Stimulated activated CD4-positive, alpha-beta T cell treated with anti-CD3 and anti-CD28 coated beads, TNF-alpha, amount 100 ng/mL, for 24 hours (primary cell): ENCODE results near the gene HHEX.
"Not testable (repeated sequence)": the region's sequence is repeated elsewhere in the genome, so short reads cannot be mapped to it uniquely, and the experiment has no call there.

ENCODE experiments used
- DNase-seq, 3 experiments: peaks; one replicate each; pipeline ENCODE4 v3.0.0-alpha.2; 2020; ENCODE audit warnings: low read depth in 3 of 3

The HHEX gene

DNA sequence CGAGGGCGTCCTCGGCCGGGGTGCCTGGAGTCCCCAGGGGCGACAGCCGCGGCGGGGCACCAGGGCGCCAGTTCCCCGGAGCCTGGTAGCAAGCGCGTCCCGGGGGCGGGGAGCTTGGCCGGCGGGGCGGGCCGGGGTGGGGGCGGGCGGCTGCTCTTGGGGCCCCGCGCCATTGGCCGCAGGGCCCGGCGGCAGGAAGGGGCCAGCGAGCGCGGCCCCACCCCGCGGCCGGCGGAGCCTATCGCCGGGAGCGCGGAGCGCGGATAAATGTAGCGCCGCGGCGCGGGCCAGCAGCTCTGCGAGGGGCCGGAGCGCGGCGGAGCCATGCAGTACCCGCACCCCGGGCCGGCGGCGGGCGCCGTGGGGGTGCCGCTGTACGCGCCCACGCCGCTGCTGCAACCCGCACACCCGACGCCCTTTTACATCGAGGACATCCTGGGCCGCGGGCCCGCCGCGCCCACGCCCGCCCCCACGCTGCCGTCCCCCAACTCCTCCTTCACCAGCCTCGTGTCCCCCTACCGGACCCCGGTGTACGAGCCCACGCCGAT is at the start of gene HHEX:
Gene HHEX, plus strand, starts transcription at position 293 of the 548 bp plus-strand sequence. Its CDS starts 32 bp downstream, at position 325.
- DNase-seq, result no peak

DNA sequence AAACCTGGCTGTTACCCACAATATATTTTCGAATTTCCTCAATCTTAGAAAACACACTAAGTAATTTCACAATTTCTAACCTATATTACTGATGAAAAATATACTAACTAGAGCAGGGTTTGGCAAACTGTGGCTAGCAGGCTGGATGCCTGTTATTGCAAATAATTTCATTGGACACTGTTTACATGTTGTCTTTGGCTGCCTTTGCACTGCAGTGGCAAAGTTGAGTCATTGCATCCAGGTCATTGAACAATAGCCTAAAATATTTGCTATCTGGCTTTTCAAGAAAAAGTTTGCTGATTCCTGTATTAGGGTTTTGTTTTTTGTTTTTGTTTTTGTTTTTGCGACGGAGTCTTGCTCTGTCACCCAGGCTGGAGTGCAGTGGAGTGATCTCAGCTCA is 49.6 kb upstream of the HHEX start:
- no peak for DNase-seq

DNA sequence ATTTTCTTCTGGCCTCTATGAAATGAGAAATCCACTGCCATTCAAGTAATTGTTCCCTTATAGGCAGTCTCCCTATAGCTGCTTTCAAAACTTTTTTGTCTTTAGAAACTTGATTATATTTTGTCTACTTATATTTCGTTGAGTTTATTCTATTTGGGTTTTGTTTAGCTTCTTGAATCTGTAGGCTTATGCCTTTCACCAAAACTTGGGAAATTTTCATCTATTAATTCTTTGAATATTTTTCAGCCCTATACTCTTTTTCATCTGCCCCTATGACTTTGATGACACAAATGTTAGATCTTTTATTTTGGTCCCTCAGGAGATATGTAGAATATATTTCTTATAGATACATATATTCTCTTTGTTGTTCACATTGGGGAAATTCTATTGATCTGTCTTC is 48.3 kb upstream of the HHEX start:
- DNase-seq, result no peak

DNA sequence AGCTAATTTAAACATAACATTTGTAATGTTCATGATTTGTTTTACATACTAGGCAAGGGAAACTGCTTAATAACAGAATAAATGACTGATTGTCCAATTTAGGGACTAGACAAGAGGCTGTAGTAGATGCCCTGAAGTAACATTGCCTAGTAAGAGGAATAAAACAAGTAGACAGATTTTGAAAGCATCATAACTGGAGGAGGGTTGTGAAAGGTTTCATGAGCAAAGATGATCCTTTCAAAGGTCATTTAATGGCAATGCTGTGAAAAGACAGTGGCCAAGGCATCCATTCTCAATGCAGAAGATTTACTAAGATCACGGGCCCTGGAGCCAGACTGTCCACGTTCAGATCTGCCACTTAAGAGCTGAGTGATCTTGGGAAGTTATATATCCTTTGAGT is 44.8 kb upstream of the HHEX start:
- DNase-seq, result no peak

DNA sequence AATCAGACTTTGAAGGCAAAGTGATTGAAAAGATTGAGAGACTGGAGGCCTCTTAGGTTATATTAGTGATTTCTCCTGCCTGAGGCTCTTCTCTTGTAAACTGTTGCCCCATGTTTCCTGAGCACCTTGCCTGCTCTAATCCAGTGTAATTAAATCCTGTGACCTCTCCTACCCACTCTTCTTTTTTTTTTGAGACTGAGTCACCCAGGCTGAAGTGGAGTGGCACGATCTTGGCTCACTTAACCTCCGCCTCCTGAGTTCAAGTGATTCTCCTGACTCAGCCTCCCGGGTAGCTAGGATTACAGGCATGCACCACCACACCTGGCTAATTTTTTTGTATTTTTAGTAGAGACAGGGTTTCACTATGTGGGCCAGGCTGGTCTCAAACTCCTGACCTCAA is 38.9 kb upstream of the HHEX start:
- not testable (repeated sequence) for DNase-seq

DNA sequence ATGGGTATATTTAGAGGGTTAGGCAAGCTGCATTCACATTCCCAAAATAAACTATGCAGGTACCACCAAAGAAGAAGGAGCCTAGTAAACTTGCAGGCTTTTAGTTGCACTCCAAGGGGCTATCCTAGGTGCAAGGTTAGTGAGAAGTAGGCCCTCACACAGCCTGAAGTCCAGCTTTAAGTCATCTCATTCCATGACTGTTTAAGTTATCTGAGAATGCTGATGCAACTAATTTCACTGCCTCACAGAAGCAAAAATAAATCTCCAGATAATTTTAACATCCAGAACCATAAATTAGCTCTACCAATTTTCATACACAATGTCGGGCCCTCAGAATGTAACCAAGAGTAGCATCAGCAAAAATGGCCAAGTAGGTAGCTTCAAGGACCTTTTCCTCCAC is 34.3 kb upstream of the HHEX start:
- no peak for DNase-seq

DNA sequence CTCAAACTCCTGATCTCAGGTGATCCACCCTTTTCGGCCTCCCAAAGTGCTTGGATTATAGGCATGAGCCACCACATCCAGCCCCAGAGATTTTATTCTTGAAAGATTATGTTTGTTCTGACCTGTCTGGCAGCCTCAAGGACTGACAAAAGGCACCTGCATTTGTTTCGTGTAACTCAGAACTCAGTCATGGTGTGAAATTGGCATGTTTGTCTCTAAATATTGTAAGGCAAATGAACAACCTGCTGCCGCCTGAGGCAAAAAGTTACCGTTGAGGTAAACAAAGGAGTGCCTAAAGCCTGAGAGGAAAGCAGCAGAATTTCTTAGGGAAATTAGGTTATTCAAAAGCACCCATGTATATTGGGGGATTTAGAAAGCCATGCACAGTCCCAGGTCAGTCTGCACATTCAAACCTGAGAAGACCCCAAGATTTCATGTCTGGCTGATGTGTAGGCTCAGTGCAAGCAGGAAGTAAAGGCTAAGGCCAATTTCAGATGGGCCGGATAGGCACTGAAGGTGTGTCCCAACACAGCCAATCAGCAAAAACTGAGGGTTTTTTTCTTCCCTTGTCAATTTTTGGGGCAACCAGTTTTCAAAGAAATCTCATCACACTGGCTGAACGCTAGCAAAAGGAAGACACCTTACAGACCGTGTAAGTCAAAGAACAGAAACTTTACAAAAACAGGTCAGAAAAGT is 33.3 kb upstream of the HHEX start:
- DNase-seq, result no peak

DNA sequence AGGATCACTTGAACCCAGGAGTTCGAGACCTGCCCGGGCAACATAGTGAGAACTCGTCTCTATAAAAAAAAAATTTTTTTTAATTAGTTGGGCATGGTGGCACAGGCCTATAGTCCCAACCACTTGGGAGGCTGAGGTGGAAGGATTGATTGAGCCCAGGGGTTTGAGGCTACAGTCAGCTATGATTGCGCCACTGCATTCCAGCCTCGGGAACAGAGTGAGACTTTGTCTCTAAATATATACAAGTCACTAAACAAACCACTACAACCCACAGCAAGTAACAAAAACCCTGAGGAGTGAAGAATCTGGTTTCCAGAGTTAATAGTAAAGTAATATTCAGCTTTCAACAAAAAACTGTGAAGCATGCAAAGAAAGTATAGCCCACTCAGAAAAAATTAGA is 32.7 kb upstream of the HHEX start:
- no peak for DNase-seq

DNA sequence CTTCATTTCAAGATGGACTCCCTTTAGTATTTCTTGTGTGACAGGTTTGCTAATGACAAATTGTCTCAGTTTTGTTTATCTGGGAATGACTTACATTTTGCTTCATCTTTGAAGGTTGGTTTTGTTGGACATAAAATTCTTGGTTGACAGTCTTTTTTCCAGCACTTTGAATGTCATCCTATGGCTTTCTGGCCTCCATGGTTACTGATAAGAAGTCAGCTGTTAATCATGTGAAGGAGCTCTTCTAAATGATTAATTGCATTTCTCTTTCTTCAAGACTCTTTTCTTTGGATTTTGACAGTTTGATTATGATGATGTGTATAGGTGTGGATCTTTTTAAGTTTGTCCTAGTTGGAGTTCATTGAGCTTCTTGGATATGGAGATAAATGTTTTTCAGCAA is 26.9 kb upstream of the HHEX start:
- no peak for DNase-seq

DNA sequence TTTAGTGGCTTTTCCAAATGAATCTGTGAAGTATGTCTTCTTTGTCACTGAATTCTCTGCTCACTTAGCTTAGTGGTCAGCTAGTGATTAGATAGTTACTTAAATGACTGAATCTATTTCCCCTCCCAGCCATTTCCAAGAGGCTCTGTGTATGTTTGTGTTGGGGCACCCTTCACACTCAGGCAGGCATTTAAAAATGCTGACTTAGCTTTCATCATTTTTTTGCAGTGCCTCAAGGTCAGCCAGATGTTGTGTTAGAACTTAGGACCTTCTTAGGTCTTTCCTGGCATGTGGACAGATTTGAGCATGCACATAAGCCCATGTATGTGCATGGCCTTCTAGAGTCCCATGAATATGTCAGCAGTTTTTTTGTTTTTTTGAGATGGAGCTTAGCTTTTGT is 25.4 kb upstream of the HHEX start:
- DNase-seq, result no peak

DNA sequence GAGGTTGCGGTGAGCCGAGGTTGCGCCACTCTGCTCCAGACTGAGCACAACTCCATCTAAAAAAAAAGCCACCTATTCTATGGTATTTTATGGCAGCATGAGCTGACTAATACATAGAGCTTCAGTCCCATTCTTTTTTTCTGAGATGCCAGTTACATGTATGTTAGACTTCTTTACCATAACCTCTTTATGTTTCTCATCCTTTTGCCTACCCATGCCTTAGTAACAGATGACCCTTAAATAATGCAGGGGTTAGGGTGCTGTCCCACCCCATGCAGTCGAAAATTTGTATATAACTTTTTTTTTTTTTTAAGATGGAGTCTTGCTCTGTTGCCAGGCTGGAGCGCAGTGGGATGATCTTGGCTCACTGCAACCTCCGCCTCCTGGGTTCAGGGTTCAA is 22.7 kb upstream of the HHEX start:
- DNase-seq, result no peak

DNA sequence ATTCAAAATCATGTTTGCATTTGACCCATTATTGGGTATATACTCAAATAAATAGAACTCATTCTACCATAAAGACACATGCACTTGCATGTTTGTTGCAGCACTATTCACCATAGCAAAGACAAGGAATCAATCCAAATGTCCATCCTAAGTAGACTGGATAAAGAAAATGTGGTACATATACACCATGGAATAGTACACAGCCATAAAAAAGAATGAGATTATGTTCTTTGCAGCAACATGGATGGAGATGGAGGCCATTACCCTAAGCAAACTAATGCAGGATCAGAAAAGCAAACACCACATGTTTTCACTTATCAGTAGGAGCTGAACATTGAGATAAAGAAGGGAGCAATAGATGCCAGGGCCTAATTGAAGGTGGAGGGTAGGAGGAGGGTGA is 12.0 kb upstream of the HHEX start:
- DNase-seq, result no peak

DNA sequence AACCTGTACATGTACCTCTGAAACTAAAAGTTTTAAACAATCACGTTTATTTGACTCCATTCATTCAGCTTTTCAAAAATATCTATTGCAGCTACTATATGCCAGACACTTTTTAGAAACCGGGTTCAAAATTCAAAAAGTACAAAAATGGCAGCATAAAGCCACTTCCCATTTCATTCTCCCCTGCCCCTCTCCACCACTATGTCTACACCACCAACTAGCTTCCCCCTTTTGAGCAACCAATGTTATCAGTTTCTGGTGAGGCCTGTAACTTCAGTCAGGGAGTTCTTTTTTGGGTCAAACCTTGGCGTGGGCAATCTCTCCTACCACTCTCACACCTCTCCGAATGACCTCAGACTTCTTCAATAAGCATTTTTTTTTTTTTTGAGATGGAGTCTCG is 11.5 kb upstream of the HHEX start:
- no peak for DNase-seq

DNA sequence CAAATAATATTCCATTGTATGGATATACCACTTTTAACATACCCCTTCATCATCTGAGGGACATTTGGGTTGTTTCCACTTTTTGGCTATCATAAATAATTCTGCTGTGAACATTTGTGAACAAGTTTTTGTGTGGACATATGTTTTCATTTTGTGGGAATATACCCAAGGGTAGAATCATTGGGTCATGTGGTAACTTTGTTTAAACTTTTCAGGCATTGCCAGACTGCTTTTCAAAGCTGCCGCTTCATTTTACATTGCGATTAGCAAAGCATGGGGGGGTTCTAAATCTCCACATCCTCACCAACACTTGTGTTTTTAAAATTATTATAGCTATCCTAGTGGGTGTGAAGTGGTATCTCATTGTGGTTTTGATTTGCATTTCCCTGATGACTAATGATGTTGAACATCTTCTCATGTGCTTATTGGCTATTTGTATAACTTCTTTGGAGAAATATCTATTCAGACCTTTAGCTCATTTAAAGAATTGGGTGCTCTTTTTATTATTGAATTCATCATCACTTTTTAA is 8.4 kb upstream of the HHEX start:
- no peak for DNase-seq

DNA sequence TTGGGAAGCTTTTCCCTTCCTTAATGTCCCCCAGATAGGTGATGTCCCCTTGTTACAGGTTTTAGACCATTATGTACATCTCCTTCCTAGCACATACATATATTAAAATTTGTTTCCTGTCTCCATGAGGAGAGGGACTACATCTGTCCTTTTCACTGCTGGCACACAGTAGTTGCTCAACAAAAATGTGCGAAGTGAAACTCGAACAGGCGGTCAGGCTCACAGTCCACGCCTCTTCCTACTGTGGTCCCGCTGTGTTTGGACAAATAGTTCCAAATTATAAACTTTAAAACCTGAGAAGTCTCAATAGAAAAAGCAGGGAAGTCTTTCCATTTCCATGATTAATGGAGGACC is 1.2 kb upstream of the HHEX start:
- DNase-seq, result no peak

DNA sequence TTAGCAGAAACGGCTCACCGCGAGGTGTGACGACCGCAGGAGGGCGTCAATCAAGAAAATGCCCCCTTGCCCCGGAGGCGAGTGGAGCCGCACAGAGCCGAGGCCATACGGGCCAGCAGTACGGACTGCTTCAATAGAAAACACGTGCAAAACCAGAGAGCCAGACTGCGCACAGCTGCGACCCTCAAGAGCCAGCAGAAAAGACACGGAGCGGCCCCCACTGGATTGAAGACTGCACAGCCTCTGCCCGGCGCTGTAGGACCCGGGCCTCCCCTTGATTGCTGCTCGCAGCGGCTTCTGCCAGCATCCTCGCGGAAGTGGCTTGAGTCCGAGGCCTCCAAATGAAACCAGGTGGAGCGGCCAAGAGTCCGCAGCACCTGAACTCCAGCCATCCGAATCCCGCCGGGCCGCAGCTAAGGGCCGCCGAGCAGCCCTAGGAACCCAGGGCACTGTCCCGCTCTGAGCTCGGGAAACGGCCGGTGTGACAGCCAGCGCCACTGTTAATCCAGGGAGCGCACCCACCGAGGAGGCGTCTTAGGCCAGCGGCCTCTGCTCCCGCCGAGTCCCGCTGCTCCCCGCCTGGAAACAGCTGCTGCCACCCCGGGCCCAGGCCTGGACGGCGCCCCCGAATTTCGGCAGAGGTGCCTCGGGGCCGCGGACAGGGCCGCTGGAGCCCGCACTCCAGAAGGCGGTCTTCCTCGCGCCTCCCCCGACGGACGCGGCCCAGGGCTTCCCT is 660 bp upstream of the HHEX start:
- no peak for DNase-seq

DNA sequence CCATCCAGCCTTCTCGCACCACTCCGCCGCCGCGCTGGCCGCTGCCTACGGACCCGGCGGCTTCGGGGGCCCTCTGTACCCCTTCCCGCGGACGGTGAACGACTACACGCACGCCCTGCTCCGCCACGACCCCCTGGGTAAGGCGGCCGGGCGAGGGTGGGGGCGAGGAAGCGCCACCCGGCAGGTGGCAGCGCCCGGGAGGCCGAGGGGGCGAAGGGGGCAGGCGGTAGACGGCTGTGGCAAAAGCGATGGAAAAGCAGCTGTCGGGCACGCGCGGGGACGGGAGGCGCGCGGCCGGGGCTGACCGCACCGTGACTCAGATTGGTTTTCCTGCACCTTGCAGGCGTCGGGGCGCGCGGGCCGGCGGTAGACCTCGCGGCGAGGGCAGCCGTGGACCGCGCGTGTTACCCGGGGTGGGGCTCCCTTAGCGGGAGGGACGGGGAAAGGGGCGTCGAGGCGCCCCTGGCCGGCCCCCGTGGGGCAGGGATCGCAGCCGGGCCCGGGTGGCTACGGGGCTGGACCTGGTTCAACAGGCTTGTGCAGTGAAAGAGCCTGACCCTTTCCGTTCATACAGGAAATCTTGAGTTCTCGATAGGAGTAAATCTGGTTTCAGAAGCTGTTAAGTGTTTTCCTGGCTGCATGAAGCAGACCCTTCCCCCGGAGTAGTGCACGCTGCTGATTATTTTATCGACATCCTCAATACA is 608 bp downstream of the HHEX start:
- peak in 1 of 3 experiments; percentile 57 for DNase-seq

DNA sequence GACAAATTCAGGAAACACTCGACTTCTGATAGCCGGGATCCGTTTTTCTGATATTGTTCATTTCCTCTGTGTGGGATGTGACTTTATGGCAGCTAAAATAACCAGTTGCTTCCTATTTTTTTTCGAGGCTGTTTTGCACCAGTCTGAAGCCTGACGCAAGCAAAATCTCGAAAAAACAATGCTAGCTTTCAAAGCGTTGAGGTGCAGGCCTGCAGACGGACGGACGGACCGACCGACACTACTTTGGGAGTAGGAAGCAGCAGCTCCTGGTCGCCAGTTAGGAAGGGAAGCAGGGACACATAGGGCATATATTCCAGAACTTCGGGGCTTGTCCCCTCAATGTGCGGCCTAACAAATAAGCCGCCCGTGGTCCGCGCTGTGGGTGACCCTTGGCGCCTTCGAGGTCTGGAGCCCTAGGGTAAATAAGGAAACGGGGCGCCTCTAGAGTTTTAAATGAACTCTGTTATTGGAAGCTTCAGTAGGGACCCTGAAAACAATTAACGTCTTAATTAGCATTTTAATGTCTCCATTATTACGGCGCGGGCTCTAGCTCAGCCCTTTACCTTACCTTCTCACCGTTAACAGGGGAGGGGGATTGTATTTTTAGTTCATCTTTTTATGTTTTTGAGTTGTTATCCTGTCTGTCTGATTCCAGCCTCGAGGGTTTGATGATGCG is 1.3 kb downstream of the HHEX start:
- no peak for DNase-seq

DNA sequence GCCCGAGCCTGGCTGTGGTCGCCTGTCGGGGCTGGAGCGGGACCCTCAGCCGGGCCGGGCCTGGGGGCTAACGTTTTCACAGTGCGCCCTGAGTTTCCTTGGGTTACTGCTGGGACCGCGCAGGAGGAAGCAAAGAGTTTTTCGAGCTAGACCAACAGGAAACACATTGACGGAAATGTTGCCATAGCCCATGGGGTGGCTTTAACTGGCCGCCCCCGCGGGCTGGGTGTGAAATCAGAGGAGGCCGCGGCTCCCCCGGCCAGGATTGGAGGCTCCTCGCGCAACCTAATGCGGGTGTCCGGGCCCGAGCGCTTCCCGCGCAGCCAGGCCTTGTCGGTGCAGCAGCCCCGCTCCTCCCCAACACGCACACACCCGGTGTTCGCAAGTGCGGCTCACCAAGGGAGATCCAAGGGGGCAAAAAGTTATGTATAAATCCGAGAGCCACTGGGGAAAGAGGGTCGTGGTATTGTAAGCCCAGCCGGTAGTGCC is 1.9 kb downstream of the HHEX start:
- DNase-seq, result no peak

DNA sequence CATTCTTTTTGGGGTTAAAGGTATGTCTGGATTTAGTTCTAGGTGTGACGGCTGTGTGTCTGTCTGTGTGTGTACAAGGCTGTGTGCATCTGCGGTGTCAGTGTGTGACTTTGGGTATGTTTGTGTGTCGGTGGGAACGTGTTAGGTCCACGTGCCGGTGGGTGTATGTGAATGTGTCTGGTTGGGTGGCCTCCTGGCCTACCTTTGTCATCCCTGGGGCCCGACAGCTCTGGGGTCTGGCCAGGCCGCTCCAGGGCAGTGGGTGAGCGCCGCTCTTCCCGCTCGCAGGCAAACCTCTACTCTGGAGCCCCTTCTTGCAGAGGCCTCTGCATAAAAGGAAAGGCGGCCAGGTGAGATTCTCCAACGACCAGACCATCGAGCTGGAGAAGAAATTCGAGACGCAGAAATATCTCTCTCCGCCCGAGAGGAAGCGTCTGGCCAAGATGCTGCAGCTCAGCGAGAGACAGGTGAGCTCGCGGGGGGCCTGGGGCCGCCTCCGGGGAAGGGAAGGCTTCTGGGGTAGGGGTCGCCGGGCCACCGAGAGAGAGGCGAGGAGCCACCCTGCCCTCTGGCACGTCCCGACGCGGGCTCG is 2.4 kb downstream of the HHEX start:
- no peak for DNase-seq
